ENCODE results near the gene XK.

XK gene

DNA sequence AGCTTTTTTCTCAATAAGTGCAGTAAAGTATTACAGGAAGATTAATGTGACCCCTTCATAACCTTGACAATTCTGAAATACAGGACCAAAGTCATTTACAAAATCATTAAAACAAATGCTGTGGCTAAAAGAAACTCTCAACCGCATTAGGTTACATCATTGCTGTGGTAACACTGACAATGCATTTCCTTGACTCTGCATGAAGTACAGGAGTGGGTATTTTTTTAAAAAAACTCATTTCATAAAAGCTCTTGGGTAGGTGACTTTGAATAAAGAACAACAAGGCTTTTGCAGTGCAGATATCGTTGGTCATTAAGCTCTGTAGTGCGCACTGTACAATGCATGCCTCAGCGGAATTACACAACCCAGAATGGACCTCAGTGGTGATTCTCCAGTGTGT, 23.4 kb upstream of the XK start:
- Histone ChIP-seq H2AK5ac (ENCODE audit: low read length) (no peak overlapping the region), H3K4ac (ENCODE audit: low read depth, low read length) (no peak overlapping the region), H2BK5ac (ENCODE audit: low read depth, low read length, poor library complexity) (no peak overlapping the region), H3K79me1 (ENCODE audit: low read length) (no peaks in the 10 kb centered on the region), H3K27ac (ENCODE audit: low read depth, low read length) (no peak overlapping the region), H3K4me2 (ENCODE audit: low read length) (no peak overlapping the region), H3K4me3 (ENCODE audit: low read depth, low read length) (no peak overlapping the region), H3K23ac (ENCODE audit: low read length) (no peak overlapping the region), H4K91ac (ENCODE audit: low read depth, low read length) (no peak overlapping the region), H3K27me3 (ENCODE audit: insufficient read depth, low read length) (no peaks in the 10 kb centered on the region), H3K79me2 (ENCODE audit: control insufficient read depth, insufficient read depth, low read length, poor library complexity) (no peaks in the 10 kb centered on the region), H2AFZ (ENCODE audit: insufficient read depth, low read length, poor library complexity) (no peak overlapping the region), H3K4me1 (ENCODE audit: control insufficient read depth in 1 of 2, insufficient read depth in 2 of 2, low read length in 2 of 2) (no peaks in the 10 kb centered on the region), H3K9ac (ENCODE audit: low read length) (no peak overlapping the region), H3K18ac (ENCODE audit: low read length) (no peak overlapping the region), H2BK120ac (ENCODE audit: insufficient read depth, low read length, poor library complexity) (no peak overlapping the region), H2BK12ac (ENCODE audit: low read length) (no peak overlapping the region), H4K12ac (ENCODE audit: low read depth, low read length) (no peak overlapping the region), H3K9me3 (ENCODE audit: insufficient read depth, low read depth, low read length) (no peaks in the 10 kb centered on the region), H3K36me3 (ENCODE audit: control insufficient read depth in 1 of 2, insufficient read depth in 2 of 2, low read length in 2 of 2) (no peaks in the 10 kb centered on the region), H4K8ac (ENCODE audit: low read depth, low read length) (no peak overlapping the region), H3K14ac (ENCODE audit: low read length) (no peak overlapping the region)
- WGBS (ENCODE audit: extremely low coverage, insufficient coverage, insufficient read length): no CpG with 5 or more reads among the region's 4 CpGs
- DNase-seq: no peak

DNA sequence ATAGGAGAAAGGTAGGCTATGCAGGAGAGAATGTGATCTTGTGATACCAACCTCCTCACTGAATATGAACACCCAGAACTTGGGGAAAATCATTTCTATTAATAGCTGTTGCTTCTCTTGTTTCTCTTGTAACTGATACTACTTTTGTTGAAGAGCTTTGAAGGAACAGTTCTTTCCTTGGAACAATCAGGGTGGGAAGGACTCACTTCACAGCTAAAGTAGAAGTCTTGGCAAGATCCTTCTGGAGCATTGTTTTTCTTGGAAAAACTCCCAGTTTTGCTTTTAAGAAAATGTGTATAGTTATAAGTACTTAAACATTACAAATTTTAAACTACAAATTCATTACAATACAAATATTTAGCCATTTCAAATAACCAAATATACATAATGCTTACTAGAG, 19.1 kb upstream of the XK start:
- no peak overlapping the region for H2BK5ac ChIP-seq (ENCODE audit: low read depth, low read length, poor library complexity)
- H2BK12ac ChIP-seq (ENCODE audit: low read length): no peak overlapping the region
- H3K9ac ChIP-seq (ENCODE audit: low read length): no peak overlapping the region
- H4K8ac ChIP-seq (ENCODE audit: low read depth, low read length): no peak overlapping the region
- H4K91ac ChIP-seq (ENCODE audit: low read depth, low read length): no peak overlapping the region
- no peak overlapping the region for H3K23ac ChIP-seq (ENCODE audit: low read length)
- no peaks in the 10 kb centered on the region for H3K9me3 ChIP-seq (ENCODE audit: insufficient read depth, low read depth, low read length)
- H2AFZ ChIP-seq (ENCODE audit: insufficient read depth, low read length, poor library complexity): no peak overlapping the region
- no peaks in the 10 kb centered on the region for H3K4me1 ChIP-seq (ENCODE audit: control insufficient read depth in 1 of 2, insufficient read depth in 2 of 2, low read length in 2 of 2)
- no peaks in the 10 kb centered on the region for H3K36me3 ChIP-seq (ENCODE audit: control insufficient read depth in 1 of 2, insufficient read depth in 2 of 2, low read length in 2 of 2)
- H3K79me2 ChIP-seq (ENCODE audit: control insufficient read depth, insufficient read depth, low read length, poor library complexity): no peaks in the 10 kb centered on the region
- no peak overlapping the region for H3K18ac ChIP-seq (ENCODE audit: low read length)
- no peaks in the 10 kb centered on the region for H3K27me3 ChIP-seq (ENCODE audit: insufficient read depth, low read length)
- no peak overlapping the region for H4K12ac ChIP-seq (ENCODE audit: low read depth, low read length)
- no peak overlapping the region for H3K4me3 ChIP-seq (ENCODE audit: low read depth, low read length)
- no peak overlapping the region for H3K14ac ChIP-seq (ENCODE audit: low read length)
- H3K4me2 ChIP-seq (ENCODE audit: low read length): no peak overlapping the region
- no peak overlapping the region for H3K4ac ChIP-seq (ENCODE audit: low read depth, low read length)
- no peak overlapping the region for H2BK120ac ChIP-seq (ENCODE audit: insufficient read depth, low read length, poor library complexity)
- DNase-seq: no peak
- no peaks in the 10 kb centered on the region for H3K79me1 ChIP-seq (ENCODE audit: low read length)
- H3K27ac ChIP-seq (ENCODE audit: low read depth, low read length): no peak overlapping the region
- no peak overlapping the region for H2AK5ac ChIP-seq (ENCODE audit: low read length)

DNA sequence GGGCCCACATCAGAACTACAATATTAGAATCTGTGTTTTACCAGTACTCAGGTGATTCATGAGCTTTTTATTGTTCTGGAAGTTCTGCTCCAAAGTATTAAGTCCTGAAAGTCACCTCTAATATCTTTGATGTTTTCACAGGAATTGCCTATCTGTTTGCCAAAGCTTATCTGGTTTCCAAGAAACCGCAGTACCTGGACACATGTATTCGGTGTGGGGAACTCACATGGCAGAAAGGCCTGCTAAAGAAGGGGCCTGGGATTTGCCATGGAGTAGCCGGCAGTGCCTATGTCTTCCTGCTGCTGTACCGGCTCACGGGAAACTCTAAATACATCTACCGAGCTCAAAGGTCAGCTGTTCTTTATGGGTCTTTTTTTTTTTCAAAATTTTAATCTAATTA, 18.4 kb upstream of the XK start:
- no CpG with 5 or more reads among the region's 6 CpGs for WGBS (ENCODE audit: extremely low coverage, insufficient coverage, insufficient read length)
- no peak overlapping the region for H3K14ac ChIP-seq (ENCODE audit: low read length)
- no peak overlapping the region for H3K27ac ChIP-seq (ENCODE audit: low read depth, low read length)

DNA sequence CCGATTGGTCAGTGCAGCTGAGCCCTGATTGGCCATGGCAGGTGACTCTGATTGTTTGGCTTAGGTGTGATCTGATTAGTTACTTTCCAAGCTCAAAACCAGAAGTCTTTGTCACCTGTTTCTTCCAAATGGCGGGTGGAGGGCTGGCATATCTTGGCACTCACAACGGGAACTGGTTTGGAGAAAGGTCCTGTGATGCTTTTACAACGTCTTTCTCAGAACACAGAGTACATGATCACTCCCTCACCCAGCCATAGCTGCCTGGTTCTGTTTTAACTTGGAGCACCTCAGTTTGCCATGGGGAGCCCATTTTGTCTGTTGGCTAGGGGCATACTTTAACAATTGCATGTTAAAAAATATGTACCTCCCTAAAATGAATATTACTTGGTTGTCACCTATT, 13.0 kb upstream of the XK start:
- no peak overlapping the region for H4K8ac ChIP-seq (ENCODE audit: low read depth, low read length)
- H3K4me2 ChIP-seq (ENCODE audit: low read length): no peak overlapping the region
- no peak overlapping the region for H2BK12ac ChIP-seq (ENCODE audit: low read length)
- H4K12ac ChIP-seq (ENCODE audit: low read depth, low read length): no peak overlapping the region
- no peak overlapping the region for H2AK5ac ChIP-seq (ENCODE audit: low read length)
- H3K27ac ChIP-seq (ENCODE audit: low read depth, low read length): no peak overlapping the region
- no peak overlapping the region for H2BK5ac ChIP-seq (ENCODE audit: low read depth, low read length, poor library complexity)
- no peaks in the 10 kb centered on the region for H3K27me3 ChIP-seq (ENCODE audit: insufficient read depth, low read length)
- no peak overlapping the region for H2AFZ ChIP-seq (ENCODE audit: insufficient read depth, low read length, poor library complexity)
- H3K9me3 ChIP-seq (ENCODE audit: insufficient read depth, low read depth, low read length): no peaks in the 10 kb centered on the region
- no peak overlapping the region for H2BK120ac ChIP-seq (ENCODE audit: insufficient read depth, low read length, poor library complexity)
- H3K79me2 ChIP-seq (ENCODE audit: control insufficient read depth, insufficient read depth, low read length, poor library complexity): no peaks in the 10 kb centered on the region
- H3K36me3 ChIP-seq (ENCODE audit: control insufficient read depth in 1 of 2, insufficient read depth in 2 of 2, low read length in 2 of 2): no peaks in the 10 kb centered on the region
- no peak overlapping the region for H3K18ac ChIP-seq (ENCODE audit: low read length)
- H3K14ac ChIP-seq (ENCODE audit: low read length): no peak overlapping the region
- H4K91ac ChIP-seq (ENCODE audit: low read depth, low read length): no peak overlapping the region
- H3K4me1 ChIP-seq (ENCODE audit: control insufficient read depth in 1 of 2, insufficient read depth in 2 of 2, low read length in 2 of 2): no peaks in the 10 kb centered on the region
- no peak overlapping the region for H3K9ac ChIP-seq (ENCODE audit: low read length)
- DNase-seq: no peak
- no peak overlapping the region for H3K4ac ChIP-seq (ENCODE audit: low read depth, low read length)
- no peak overlapping the region for H3K4me3 ChIP-seq (ENCODE audit: low read depth, low read length)
- H3K79me1 ChIP-seq (ENCODE audit: low read length): no peaks in the 10 kb centered on the region
- WGBS (ENCODE audit: extremely low coverage, insufficient coverage, insufficient read length): no CpG with 5 or more reads among the region's 4 CpGs
- no peak overlapping the region for H3K23ac ChIP-seq (ENCODE audit: low read length)

More for the DNA sequence above, 18.4 kb upstream of the XK start:
- Histone ChIP-seq H4K12ac (ENCODE audit: low read depth, low read length) (no peak overlapping the region), H3K4me2 (ENCODE audit: low read length) (no peak overlapping the region), H3K27me3 (ENCODE audit: insufficient read depth, low read length) (no peaks in the 10 kb centered on the region), H3K18ac (ENCODE audit: low read length) (no peak overlapping the region), H2BK12ac (ENCODE audit: low read length) (no peak overlapping the region), H2BK5ac (ENCODE audit: low read depth, low read length, poor library complexity) (no peak overlapping the region), H3K4ac (ENCODE audit: low read depth, low read length) (no peak overlapping the region), H2AFZ (ENCODE audit: insufficient read depth, low read length, poor library complexity) (no peak overlapping the region), H3K36me3 (ENCODE audit: control insufficient read depth in 1 of 2, insufficient read depth in 2 of 2, low read length in 2 of 2) (no peaks in the 10 kb centered on the region), H3K79me2 (ENCODE audit: control insufficient read depth, insufficient read depth, low read length, poor library complexity) (no peaks in the 10 kb centered on the region), H3K9ac (ENCODE audit: low read length) (no peak overlapping the region), H3K9me3 (ENCODE audit: insufficient read depth, low read depth, low read length) (no peaks in the 10 kb centered on the region), H3K4me1 (ENCODE audit: control insufficient read depth in 1 of 2, insufficient read depth in 2 of 2, low read length in 2 of 2) (no peaks in the 10 kb centered on the region), H3K4me3 (ENCODE audit: low read depth, low read length) (no peak overlapping the region), H3K23ac (ENCODE audit: low read length) (no peak overlapping the region), H3K79me1 (ENCODE audit: low read length) (no peaks in the 10 kb centered on the region), H2AK5ac (ENCODE audit: low read length) (no peak overlapping the region), H2BK120ac (ENCODE audit: insufficient read depth, low read length, poor library complexity) (no peak overlapping the region), H4K91ac (ENCODE audit: low read depth, low read length) (no peak overlapping the region), H4K8ac (ENCODE audit: low read depth, low read length) (no peak overlapping the region)
- no peak for DNase-seq

DNA sequence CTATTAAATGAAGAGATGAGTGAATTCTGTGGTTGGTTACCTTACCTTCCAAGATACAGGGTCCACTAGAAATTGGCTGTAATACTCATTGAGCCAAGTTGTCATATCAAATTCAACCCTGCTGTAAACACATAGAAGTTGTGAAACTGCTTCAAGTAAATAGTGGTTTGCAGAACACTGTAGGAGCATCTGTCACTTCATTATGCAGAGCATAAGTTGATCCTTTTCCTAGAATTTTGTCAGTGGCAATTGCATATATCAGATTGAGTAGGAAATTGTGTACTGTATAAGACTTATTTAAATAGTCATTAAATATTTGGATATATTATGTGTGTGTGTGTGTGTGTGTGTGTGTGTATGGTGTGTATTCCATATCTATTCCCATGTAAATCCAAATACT, 8.8 kb upstream of the XK start:
- H4K91ac ChIP-seq (ENCODE audit: low read depth, low read length): no peak overlapping the region
- H3K27ac ChIP-seq (ENCODE audit: low read depth, low read length): no peak overlapping the region
- no peak overlapping the region for H3K14ac ChIP-seq (ENCODE audit: low read length)
- no peak for DNase-seq
- no peaks in the 10 kb centered on the region for H3K79me2 ChIP-seq (ENCODE audit: control insufficient read depth, insufficient read depth, low read length, poor library complexity)
- no peak overlapping the region for H3K18ac ChIP-seq (ENCODE audit: low read length)
- H3K4me2 ChIP-seq (ENCODE audit: low read length): no peak overlapping the region
- no peak overlapping the region for H3K4ac ChIP-seq (ENCODE audit: low read depth, low read length)
- H3K9me3 ChIP-seq (ENCODE audit: insufficient read depth, low read depth, low read length): no peaks in the 10 kb centered on the region
- H3K27me3 ChIP-seq (ENCODE audit: insufficient read depth, low read length): no peaks in the 10 kb centered on the region
- H3K79me1 ChIP-seq (ENCODE audit: low read length): no peaks in the 10 kb centered on the region
- H3K23ac ChIP-seq (ENCODE audit: low read length): no peak overlapping the region
- no peak overlapping the region for H2AK5ac ChIP-seq (ENCODE audit: low read length)
- no peak overlapping the region for H2BK120ac ChIP-seq (ENCODE audit: insufficient read depth, low read length, poor library complexity)
- no peak overlapping the region for H4K12ac ChIP-seq (ENCODE audit: low read depth, low read length)
- H4K8ac ChIP-seq (ENCODE audit: low read depth, low read length): no peak overlapping the region
- H2AFZ ChIP-seq (ENCODE audit: insufficient read depth, low read length, poor library complexity): no peak overlapping the region
- H3K4me1 ChIP-seq (ENCODE audit: control insufficient read depth in 1 of 2, insufficient read depth in 2 of 2, low read length in 2 of 2): no peaks in the 10 kb centered on the region
- H3K36me3 ChIP-seq (ENCODE audit: control insufficient read depth in 1 of 2, insufficient read depth in 2 of 2, low read length in 2 of 2): no peaks in the 10 kb centered on the region
- no peak overlapping the region for H3K9ac ChIP-seq (ENCODE audit: low read length)
- H2BK5ac ChIP-seq (ENCODE audit: low read depth, low read length, poor library complexity): no peak overlapping the region
- no peak overlapping the region for H2BK12ac ChIP-seq (ENCODE audit: low read length)
- H3K4me3 ChIP-seq (ENCODE audit: low read depth, low read length): no peak overlapping the region

Data from trophoblast cell (in vitro differentiated cells and primary cell).